ENCODE measurements around the gene CFAP53.
"Not testable (repeated sequence)": the region's sequence is repeated elsewhere in the genome, so short reads cannot be mapped to it uniquely, and the experiment has no call there.

Gene CFAP53, protein sequence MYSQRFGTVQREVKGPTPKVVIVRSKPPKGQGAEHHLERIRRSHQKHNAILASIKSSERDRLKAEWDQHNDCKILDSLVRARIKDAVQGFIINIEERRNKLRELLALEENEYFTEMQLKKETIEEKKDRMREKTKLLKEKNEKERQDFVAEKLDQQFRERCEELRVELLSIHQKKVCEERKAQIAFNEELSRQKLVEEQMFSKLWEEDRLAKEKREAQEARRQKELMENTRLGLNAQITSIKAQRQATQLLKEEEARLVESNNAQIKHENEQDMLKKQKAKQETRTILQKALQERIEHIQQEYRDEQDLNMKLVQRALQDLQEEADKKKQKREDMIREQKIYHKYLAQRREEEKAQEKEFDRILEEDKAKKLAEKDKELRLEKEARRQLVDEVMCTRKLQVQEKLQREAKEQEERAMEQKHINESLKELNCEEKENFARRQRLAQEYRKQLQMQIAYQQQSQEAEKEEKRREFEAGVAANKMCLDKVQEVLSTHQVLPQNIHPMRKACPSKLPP

GRCh38 chr18:50266248-50266704 is at the start of gene CFAP53:
Gene CFAP53, minus strand, starts transcription at chr18:50266495. Its CDS starts 91 bp downstream, at chr18:50266404.
- peak; percentile 83 for DNase-seq

- no peak for DNase-seq
Observed at GRCh38 chr18:50315100-50315871, 49.0 kb upstream of the CFAP53 start.

DNA sequence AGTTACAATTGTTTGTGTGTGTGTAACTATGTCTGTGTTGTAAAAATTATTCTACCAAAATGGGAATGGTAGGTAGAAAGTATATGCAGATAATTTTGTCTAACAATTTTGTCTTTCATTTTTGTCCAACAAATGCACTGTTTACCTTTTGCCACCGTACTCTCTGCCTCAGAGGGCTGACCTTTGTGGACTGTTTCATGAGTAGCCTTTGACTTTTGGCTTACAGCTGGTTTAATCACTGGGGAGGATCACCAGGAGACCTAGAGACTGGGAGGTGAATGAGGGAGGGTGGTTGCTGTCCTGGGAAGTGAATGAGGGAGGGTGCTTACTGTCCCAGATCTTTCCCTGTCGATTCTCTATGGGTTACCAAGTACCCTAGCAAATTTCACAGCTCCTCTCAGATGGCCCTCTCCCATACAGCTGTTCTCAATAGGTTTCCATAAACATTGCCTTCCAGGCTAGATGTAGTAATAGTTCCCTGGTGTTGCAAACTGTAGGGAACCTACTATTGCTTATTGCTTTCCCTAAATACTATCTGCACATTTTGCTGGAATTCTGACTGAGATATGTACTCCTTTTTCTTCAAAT is 47.7 kb upstream of the CFAP53 start:
- DNase-seq, result no peak

DNA sequence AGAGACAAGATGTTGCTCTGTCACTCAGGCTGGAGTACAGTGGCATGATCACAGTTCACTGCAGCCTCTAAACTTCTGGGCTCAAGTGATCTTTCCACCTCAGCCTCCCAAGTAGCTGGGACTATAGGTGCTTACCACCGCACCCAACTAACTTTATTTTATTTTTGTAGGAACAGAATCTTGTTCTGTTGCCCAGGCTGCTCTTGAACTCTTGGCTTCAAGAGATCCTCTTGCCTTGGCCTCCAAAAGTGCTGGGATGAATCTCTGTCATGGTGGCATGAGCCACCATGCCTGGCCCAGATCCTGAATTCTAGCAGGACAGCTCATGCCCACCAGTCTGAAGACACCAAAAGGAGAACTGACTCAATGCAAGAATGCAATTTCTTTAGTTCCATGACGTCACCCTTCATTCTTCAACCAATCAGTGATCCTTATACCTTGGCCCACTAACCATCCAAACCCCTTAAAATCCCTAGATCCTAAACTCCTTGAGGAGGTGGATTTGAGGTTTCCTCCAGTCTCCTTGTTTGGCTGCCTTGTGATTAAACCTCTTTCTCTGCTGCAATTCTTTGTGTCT is 46.8 kb upstream of the CFAP53 start:
- no peak for DNase-seq

GRCh38 chr18:50312296-50313030 is 46.2 kb upstream of the CFAP53 start:
- no peak for DNase-seq

GRCh38 chr18:50311650-50312049 is 45.4 kb upstream of the CFAP53 start:
- DNase-seq, result no peak

GRCh38 chr18:50310080-50310479 is 43.8 kb upstream of the CFAP53 start:
- no peak for DNase-seq

- not testable (repeated sequence) for DNase-seq
Observed at GRCh38 chr18:50308851-50309250, 42.6 kb upstream of the CFAP53 start.

GRCh38 chr18:50307738-50308470 is 41.6 kb upstream of the CFAP53 start:
- peak; percentile 89 for DNase-seq

DNA sequence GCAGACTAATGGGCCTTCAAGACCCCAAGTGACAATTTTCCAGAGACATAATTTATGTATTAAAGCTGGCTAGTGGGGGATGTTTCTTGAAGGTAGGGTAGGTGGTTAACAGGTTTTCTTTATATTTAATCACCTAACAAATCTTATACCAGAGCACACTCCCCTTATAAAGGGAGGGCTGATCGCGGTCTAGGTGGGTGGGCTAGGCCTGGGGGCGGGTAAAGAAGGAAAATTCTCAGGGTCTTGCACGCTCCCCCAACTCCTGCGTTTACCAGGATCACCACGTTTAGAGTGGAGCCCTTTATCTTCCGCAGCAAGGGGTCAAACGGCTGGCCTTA is 41.1 kb upstream of the CFAP53 start:
- DNase-seq, result no peak

GRCh38 chr18:50306944-50307343 is 40.6 kb upstream of the CFAP53 start:
- DNase-seq, result no peak

DNA sequence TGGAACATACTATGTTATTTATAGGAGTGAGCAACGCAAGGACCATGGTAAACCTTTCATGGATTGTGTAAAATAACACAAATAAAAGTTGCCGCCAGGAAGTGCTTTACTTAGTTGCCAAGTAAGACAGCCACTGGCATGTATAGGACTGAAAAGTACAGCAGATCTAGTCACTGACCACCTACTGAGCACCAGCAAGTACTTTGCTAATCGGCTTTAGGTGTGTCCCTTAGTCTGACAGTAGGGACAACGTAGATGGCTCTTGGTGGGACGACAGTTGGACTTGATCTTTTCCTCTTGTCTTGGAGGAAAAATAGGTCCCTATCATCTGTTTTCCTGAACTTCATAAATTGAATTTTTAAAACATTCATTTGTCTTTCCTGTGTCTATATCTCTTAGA is 34.8 kb upstream of the CFAP53 start:
- no peak for DNase-seq

- DNase-seq, result no peak
Observed at GRCh38 chr18:50299626-50300388, 33.5 kb upstream of the CFAP53 start.

GRCh38 chr18:50298443-50299284 is 32.4 kb upstream of the CFAP53 start:
- no peak for DNase-seq

- peak; percentile 45 for DNase-seq
Observed at GRCh38 chr18:50297621-50298442, 31.5 kb upstream of the CFAP53 start.

- DNase-seq, result no peak
Observed at GRCh38 chr18:50293039-50293438, 26.7 kb upstream of the CFAP53 start.

DNA sequence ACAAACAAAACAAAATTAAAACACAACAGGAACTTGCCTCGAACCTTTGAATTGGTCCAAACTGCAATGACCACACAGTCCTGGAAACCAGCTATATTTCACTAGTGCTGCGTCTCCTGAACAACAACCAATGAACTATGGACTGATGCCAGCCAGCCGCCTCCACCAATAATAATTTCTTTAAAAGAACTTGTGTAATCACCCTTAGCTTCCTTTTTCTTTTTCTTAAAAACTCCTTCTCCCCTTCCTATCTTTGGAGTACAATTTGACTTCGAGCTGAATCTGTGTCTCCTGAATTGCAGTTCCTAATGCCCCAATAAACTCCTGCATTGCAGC is 22.8 kb upstream of the CFAP53 start:
- no peak for DNase-seq

DNA sequence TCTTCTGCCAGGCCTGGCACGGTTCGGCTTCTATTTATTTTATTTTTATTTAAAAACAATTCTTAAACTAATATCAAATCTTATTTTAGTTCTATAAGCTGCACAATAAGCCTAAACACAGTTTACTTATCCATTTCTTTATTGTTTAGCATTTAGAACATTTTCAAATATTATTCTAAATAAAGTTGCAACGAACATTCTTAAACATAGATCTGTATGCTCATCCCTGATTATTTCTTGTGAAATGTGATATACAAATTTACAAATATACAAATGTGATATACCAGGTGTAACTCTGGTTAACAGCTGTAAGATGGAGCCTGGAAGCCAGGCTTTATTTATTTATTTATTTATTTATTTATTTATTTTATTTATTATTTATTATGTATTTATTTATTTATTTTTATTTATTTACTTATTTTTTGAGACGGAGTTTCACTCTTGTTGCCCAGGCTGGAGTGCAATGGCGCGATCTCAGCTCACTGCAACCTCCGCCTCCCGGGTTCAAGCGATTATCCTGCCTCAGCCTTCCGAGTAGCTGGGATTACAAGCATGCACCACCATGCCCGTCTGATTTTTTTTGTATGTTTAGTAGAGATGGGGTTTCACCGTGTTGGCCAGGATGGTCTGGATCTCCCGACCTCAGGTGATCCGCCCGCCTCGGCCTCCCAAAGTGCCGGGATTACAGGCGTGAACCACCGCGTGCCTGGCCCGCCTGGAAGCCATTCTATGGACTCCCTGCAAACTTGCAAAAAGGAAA is 22.2 kb upstream of the CFAP53 start:
- not testable (repeated sequence) for DNase-seq

All from stimulated activated naive CD4-positive, alpha-beta T cell treated with Interleukin-2 at 50 U/mL for 16 hours (primary cell).